HCT116 (cell line): ENCODE data around the gene FXYD6. TPM values are rescaled to one million over a fixed set of nuclear protein-coding genes. Genes with fewer than 3 reads are reported as not detected.

Experiments
- ATAC-seq: fragments of 200-7000 bp; cut with Tn5 transposase; 2 replicates; pipeline ENCODE4 v1.9.1; 2020; ENCODE audit warnings: mild to moderate bottlenecking, moderate library complexity
- BruUV-seq: library from RNA; stranded (reverse); fragments of 400-500 nt; replicated peaks from 2 replicates; lab custom pipeline; 2021; lab: Mats Ljungman, UMichigan
- CTCF ChIA-PET: fragments of 300-600 bp; sonication (Branson Sonifier 250); formaldehyde crosslinking; loops from one replicate; lab custom pipeline; 2021; ENCODE audit warnings: antibody characterized with exemption; lab: Charles Lee
- POLR2A ChIA-PET: fragments of 300-600, 350-600 bp; sonication (Branson Sonifier 250); formaldehyde crosslinking; loops from one replicate; lab custom pipeline; 2021; ENCODE audit warnings: antibody characterized with exemption; lab: Charles Lee
- RAD21 ChIA-PET, 2 experiments: fragments of 300-600 bp; sonication (Branson Sonifier 250); formaldehyde crosslinking; loops; one replicate each; lab custom pipeline; 2023; ENCODE audit warnings: low total read pairs in 2 of 2; ENCODE audit not compliant: uncharacterized antibody in 2 of 2, unreplicated experiment in 2 of 2, low non-redundant PET in 1 of 2; lab: Charles Lee
- DNase-seq: peaks from one replicate; pipeline ENCODE4 v3.0.0-alpha.2; 2010; ENCODE audit warnings: low read depth, low spot score
- H2AFZ ChIP-seq: fragments of 200-600 bp; shearing (Covaris generic), sonication (generic); 2 replicates; pipeline ENCODE4 v1.6.1; 2017; ENCODE audit warnings: low read depth, mixed run types, mixed read lengths, antibody characterized with exemption, low read length; ENCODE audit not compliant: poor library complexity, severe bottlenecking
- H3K27ac ChIP-seq: 2 replicates; pipeline ENCODE4 v1.5.1; 2012; ENCODE audit warnings: low read depth, low read length
- H3K27me3 ChIP-seq: fragments of 200-600 bp; sonication (generic); 2 replicates; pipeline ENCODE4 v1.6.1; 2016; ENCODE audit warnings: mixed run types, low read length, mixed read lengths; ENCODE audit not compliant: insufficient read depth
- H3K36me3 ChIP-seq, 2 experiments: fragments of 200-500 bp in 1 of 2; fragments of 200-600 bp in 1 of 2; sonication (Bioruptor generic) in 1 of 2; sonication (generic) in 1 of 2; 2 replicates each; pipeline versions ENCODE4 v1.5.1 to v1.6.1; 2014 to 2016; ENCODE audit warnings: low read length in 2 of 2, inconsistent platforms in 1 of 2, mixed read lengths in 1 of 2, mixed run types in 1 of 2; ENCODE audit not compliant: insufficient read depth in 2 of 2, control insufficient read depth in 1 of 2
- H3K4me1 ChIP-seq, 2 experiments: fragments of 200-600 bp in 1 of 2; sonication (generic) in 1 of 2; 2 replicates each; pipeline versions ENCODE4 v1.5.1 to v1.6.1; 2012 to 2017; ENCODE audit warnings: low read length in 2 of 2, inconsistent platforms in 1 of 2, mild to moderate bottlenecking in 1 of 2, mixed read lengths in 1 of 2, mixed run types in 1 of 2, moderate library complexity in 1 of 2; ENCODE audit not compliant: insufficient read depth in 2 of 2, control insufficient read depth in 1 of 2
- H3K4me2 ChIP-seq: fragments of 200-600 bp; sonication (generic); 2 replicates; pipeline ENCODE4 v1.6.1; 2017; ENCODE audit warnings: mixed run types, low read length, mixed read lengths
- H3K4me3 ChIP-seq, 2 experiments: fragments of 200-600 bp in 1 of 2; sonication (generic) in 1 of 2; replicated peaks in 1 of 2; 2 replicates each; pipeline ENCODE4 v1.5.1; 2011 to 2016; ENCODE audit warnings: low read length in 2 of 2, control low read depth in 1 of 2, low read depth in 1 of 2, mild to moderate bottlenecking in 1 of 2, mixed read lengths in 1 of 2, mixed run types in 1 of 2
- H3K79me2 ChIP-seq: fragments of 200-600 bp; sonication (generic); 2 replicates; pipeline ENCODE4 v1.6.1; 2017; ENCODE audit warnings: mild to moderate bottlenecking, mixed run types, low read length, moderate library complexity, mixed read lengths; ENCODE audit not compliant: insufficient read depth
- H3K9ac ChIP-seq: fragments of 200-600 bp; sonication (generic); 2 replicates; pipeline ENCODE4 v1.6.1; 2016; ENCODE audit warnings: low read length, mixed read lengths
- H3K9me2 ChIP-seq: fragments of 200-600 bp; sonication (generic), shearing (Covaris generic); 2 replicates; pipeline ENCODE4 v1.6.1; 2017; ENCODE audit warnings: mixed run types, mild to moderate bottlenecking, moderate library complexity; ENCODE audit not compliant: insufficient read depth
- H3K9me3 ChIP-seq, 2 experiments: fragments of 200-500 bp in 1 of 2; fragments of 200-600 bp in 1 of 2; sonication (Bioruptor generic) in 1 of 2; sonication (generic) in 1 of 2; 2 replicates each; pipeline ENCODE4 v1.6.1; 2014 to 2017; ENCODE audit warnings: low read length in 2 of 2, mixed read lengths in 2 of 2, inconsistent platforms in 1 of 2, low read depth in 1 of 2, mild to moderate bottlenecking in 1 of 2, mixed run types in 1 of 2, moderate library complexity in 1 of 2; ENCODE audit not compliant: control insufficient read depth in 1 of 2, insufficient read depth in 1 of 2
- H4K20me1 ChIP-seq: fragments of 200-600 bp; sonication (generic), shearing (Covaris generic); 2 replicates; pipeline ENCODE4 v1.6.1; 2017; ENCODE audit warnings: mixed run types, mild to moderate bottlenecking, moderate library complexity; ENCODE audit not compliant: insufficient read depth
- CEBPB ChIP-seq: IDR thresholded peaks from 2 replicates; pipeline ENCODE4 v1.6.1; 2012; ENCODE audit warnings: low read depth
- EGR1 ChIP-seq: IDR thresholded peaks from 2 replicates; pipeline ENCODE4 v1.6.1; 2012; ENCODE audit warnings: low read depth
- ELF1 ChIP-seq: IDR thresholded peaks from 2 replicates; pipeline ENCODE4 v1.6.1; 2012; ENCODE audit warnings: low read depth, borderline replicate concordance
- JUND ChIP-seq: IDR thresholded peaks from 2 replicates; pipeline ENCODE4 v1.6.1; 2012
- POLR2AphosphoS5 ChIP-seq: IDR thresholded peaks from 2 replicates; pipeline ENCODE4 v1.6.1; 2011; ENCODE audit warnings: mild to moderate bottlenecking, low read depth, low read length, moderate library complexity
- SIN3A ChIP-seq: IDR thresholded peaks from 2 replicates; pipeline ENCODE4 v1.6.1; 2012; ENCODE audit warnings: low read depth
- SP1 ChIP-seq: IDR thresholded peaks from 2 replicates; pipeline ENCODE4 v1.6.1; 2012; ENCODE audit warnings: low read depth
- YY1 ChIP-seq: IDR thresholded peaks from 2 replicates; pipeline ENCODE4 v1.6.1; 2011; ENCODE audit warnings: low read length, low read depth, moderate library complexity, mild to moderate bottlenecking; ENCODE audit not compliant: insufficient replicate concordance; ENCODE audit errors: extremely low read depth
- ZNF274 ChIP-seq: fragments of 200-500 bp; sonication (Bioruptor generic); IDR thresholded peaks from 2 replicates; pipeline ENCODE4 v1.6.1; 2014; ENCODE audit warnings: mild to moderate bottlenecking, low read depth, low read length, inconsistent platforms
- intact Hi-C: fragments of 100-400 bp; cut with micrococcal nuclease; formaldehyde crosslinking; loops from 2 replicates; pipeline ENCODE4 v1.10.0; 2022
- total RNA-seq: library from RNA; stranded (reverse); gene quantifications from one replicate; pipeline ENCODE4 v1.2.1, GENCODE V29; 2021; ENCODE audit not compliant: unreplicated experiment
- TF ChIP-seq, protein P1 (sequence below): IDR thresholded peaks from 2 replicates; pipeline ENCODE4 v1.6.1; 2012
- TF ChIP-seq, protein P2 (sequence below), 3 experiments: fragments of 200-600 bp in 1 of 3; sonication (generic) in 1 of 3; IDR thresholded peaks in 2 of 3; conservative IDR thresholded peaks in 1 of 3; 2 replicates each; pipeline ENCODE4 v1.5.1; 2012 to 2017; ENCODE audit warnings: low read depth in 2 of 3, low read length in 2 of 3, antibody characterized with exemption in 1 of 3, borderline replicate concordance in 1 of 3, control low read depth in 1 of 3, mild to moderate bottlenecking in 1 of 3, mixed read lengths in 1 of 3, mixed run types in 1 of 3, moderate library complexity in 1 of 3; ENCODE audit not compliant: insufficient read depth in 1 of 3
- TF ChIP-seq, protein P3 (sequence below): IDR thresholded peaks from 2 replicates; pipeline ENCODE4 v1.6.1; 2012; ENCODE audit warnings: low read depth

The FXYD6 gene
- total RNA-seq, 1 experiment from 2014 or later, result 2.5 TPM

DNA sequence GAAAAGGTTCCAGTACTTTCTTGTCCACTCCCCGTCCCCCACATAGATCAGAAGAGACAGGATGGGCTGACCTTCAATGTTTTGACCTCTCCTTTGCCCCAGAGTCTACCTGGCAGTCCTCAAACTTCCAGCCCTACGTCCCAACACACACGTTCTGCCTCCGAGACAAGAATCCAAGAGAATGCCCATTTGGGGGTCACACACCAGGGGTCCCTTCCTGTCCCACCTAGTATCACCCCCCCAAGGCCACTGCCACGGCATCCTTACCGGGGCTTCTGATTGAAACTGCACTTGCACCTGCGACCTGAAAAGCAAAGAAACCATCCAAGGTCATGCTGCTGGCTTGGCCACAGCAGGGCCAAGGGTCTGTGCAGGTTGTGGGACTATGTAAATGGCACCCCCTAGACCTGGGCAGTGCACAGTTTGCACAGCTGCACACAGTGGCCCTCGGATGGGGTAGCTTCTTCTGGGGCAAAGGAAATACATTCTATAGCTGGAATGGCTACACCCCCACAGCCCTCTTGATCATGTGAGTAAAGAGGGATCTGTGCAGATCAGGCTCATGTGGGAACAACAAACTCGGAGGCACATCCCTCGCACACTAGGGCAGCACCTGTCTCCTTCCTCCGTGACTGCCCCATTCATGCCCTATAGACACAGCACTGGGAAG, 35.4 kb downstream of the FXYD6 start:
- TF ChIP-seq SP1, result no peak
- TF ChIP-seq JUND, result no peak
- no peak for TF ChIP-seq SIN3A
- TF ChIP-seq ZNF274, result no peak
- no peak for TF ChIP-seq YY1
- TF ChIP-seq CEBPB, result no peak
- no peak for TF ChIP-seq EGR1
- TF ChIP-seq, protein P1, sequence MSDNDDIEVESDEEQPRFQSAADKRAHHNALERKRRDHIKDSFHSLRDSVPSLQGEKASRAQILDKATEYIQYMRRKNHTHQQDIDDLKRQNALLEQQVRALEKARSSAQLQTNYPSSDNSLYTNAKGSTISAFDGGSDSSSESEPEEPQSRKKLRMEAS, result no peak
- TF ChIP-seq POLR2AphosphoS5, result no peak
- no peak for TF ChIP-seq ELF1
- TF ChIP-seq, protein P2, sequence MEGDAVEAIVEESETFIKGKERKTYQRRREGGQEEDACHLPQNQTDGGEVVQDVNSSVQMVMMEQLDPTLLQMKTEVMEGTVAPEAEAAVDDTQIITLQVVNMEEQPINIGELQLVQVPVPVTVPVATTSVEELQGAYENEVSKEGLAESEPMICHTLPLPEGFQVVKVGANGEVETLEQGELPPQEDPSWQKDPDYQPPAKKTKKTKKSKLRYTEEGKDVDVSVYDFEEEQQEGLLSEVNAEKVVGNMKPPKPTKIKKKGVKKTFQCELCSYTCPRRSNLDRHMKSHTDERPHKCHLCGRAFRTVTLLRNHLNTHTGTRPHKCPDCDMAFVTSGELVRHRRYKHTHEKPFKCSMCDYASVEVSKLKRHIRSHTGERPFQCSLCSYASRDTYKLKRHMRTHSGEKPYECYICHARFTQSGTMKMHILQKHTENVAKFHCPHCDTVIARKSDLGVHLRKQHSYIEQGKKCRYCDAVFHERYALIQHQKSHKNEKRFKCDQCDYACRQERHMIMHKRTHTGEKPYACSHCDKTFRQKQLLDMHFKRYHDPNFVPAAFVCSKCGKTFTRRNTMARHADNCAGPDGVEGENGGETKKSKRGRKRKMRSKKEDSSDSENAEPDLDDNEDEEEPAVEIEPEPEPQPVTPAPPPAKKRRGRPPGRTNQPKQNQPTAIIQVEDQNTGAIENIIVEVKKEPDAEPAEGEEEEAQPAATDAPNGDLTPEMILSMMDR (IDR thresholded peaks at IDR 0.05 in 2 of 3, conservative IDR thresholded peaks at IDR 0.05 in 1 of 3; ENCODE audit: borderline replicate concordance in 1 of 3, insufficient read depth in 1 of 3, low read depth in 2 of 3, low read length in 2 of 3), result no peak
- TF ChIP-seq, protein P3, sequence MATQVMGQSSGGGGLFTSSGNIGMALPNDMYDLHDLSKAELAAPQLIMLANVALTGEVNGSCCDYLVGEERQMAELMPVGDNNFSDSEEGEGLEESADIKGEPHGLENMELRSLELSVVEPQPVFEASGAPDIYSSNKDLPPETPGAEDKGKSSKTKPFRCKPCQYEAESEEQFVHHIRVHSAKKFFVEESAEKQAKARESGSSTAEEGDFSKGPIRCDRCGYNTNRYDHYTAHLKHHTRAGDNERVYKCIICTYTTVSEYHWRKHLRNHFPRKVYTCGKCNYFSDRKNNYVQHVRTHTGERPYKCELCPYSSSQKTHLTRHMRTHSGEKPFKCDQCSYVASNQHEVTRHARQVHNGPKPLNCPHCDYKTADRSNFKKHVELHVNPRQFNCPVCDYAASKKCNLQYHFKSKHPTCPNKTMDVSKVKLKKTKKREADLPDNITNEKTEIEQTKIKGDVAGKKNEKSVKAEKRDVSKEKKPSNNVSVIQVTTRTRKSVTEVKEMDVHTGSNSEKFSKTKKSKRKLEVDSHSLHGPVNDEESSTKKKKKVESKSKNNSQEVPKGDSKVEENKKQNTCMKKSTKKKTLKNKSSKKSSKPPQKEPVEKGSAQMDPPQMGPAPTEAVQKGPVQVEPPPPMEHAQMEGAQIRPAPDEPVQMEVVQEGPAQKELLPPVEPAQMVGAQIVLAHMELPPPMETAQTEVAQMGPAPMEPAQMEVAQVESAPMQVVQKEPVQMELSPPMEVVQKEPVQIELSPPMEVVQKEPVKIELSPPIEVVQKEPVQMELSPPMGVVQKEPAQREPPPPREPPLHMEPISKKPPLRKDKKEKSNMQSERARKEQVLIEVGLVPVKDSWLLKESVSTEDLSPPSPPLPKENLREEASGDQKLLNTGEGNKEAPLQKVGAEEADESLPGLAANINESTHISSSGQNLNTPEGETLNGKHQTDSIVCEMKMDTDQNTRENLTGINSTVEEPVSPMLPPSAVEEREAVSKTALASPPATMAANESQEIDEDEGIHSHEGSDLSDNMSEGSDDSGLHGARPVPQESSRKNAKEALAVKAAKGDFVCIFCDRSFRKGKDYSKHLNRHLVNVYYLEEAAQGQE, result no peak
- H3K36me3 ChIP-seq, result no peaks in the 10 kb centered on the region
- H3K79me2 ChIP-seq, result no peaks in the 10 kb centered on the region
- intact Hi-C loops, result no loop called here
- H2AFZ ChIP-seq, result no peak overlapping the region
- no peaks in the 10 kb centered on the region for H3K9me2 ChIP-seq
- no TSS peak for BruUV-seq
- H3K4me2 ChIP-seq, result no peak overlapping the region
- ATAC-seq (no peak), DNase-seq (no peak)
- POLR2A ChIA-PET, result no interaction called here
- CTCF ChIA-PET, result interaction anchor here (7.2 kb wide), 1 partner anchor 106 kb away, joined by 143 read pairs; no protein-coding TSS in a partner anchor
- no peaks in the 10 kb centered on the region for H3K9me3 ChIP-seq
- no peak overlapping the region for H3K4me3 ChIP-seq
- no peak overlapping the region for H3K27ac ChIP-seq
- H4K20me1 ChIP-seq, result no peaks in the 10 kb centered on the region
- peaks cover 7% of the 10 kb centered on the region; the same call in 1 of the 2 replicates for H3K27me3 ChIP-seq
- no peaks in the 10 kb centered on the region; a peak in 1 of 4 replicates for H3K4me1 ChIP-seq
- H3K9ac ChIP-seq, result no peak overlapping the region
- RAD21 ChIA-PET, result no interaction called here
